H1 (cell line): ENCODE data around the gene SIRT6. TPM values are rescaled to one million over a fixed set of nuclear protein-coding genes. Genes with fewer than 3 reads are reported as not detected.
A peak's percentile ranks its signal among the peaks of the same experiment; 100 is the strongest.

Experiments used
- CTCF ChIA-PET: fragments of 300-600 bp; sonication (Branson Sonifier 250); formaldehyde crosslinking; loops from one replicate; lab custom pipeline; 2021; ENCODE audit not compliant: partially characterized antibody; lab: Charles Lee
- POLR2A ChIA-PET: fragments of 300-600 bp; sonication (Branson Sonifier 250); formaldehyde crosslinking; loops from one replicate; lab custom pipeline; 2021; ENCODE audit warnings: inconsistent platforms; ENCODE audit not compliant: partially characterized antibody; lab: Charles Lee
- DNase-seq, 2 experiments: peaks; one replicate each; pipeline versions ENCODE4 v3.0.0 to v3.0.0-alpha.2; 2010 to 2022; ENCODE audit warnings: low spot score in 2 of 2, low read depth in 1 of 2, mixed read lengths in 1 of 2
- FAIRE-seq: peaks from 2 replicates; lab custom pipeline; 2011; peaks lifted over from hg19 to GRCh38; lab: Jason Lieb, UNC
- H2AFZ ChIP-seq: 2 replicates; pipeline ENCODE4 v1.8.1; 2012; ENCODE audit warnings: low read length, inconsistent platforms
- H2AK5ac ChIP-seq: 2 replicates; pipeline ENCODE4 v1.6.1; 2013; ENCODE audit warnings: low read depth, low read length
- H2BK120ac ChIP-seq: replicated peaks from 2 replicates; pipeline ENCODE3; 2013; ENCODE audit warnings: low read depth, low read length, inconsistent platforms
- H2BK12ac ChIP-seq: 2 replicates; pipeline ENCODE4 v1.6.1; 2013; ENCODE audit warnings: low read depth, low read length
- H2BK15ac ChIP-seq: 2 replicates; pipeline ENCODE4 v1.6.1; 2013; ENCODE audit warnings: low read length
- H2BK20ac ChIP-seq: 2 replicates; pipeline ENCODE4 v1.6.1; 2013; ENCODE audit warnings: low read length
- H2BK5ac ChIP-seq: 2 replicates; pipeline ENCODE4 v1.6.1; 2013; ENCODE audit warnings: low read depth, low read length
- H3K14ac ChIP-seq: 2 replicates; pipeline ENCODE4 v1.6.1; 2013; ENCODE audit warnings: inconsistent platforms; ENCODE audit not compliant: insufficient read length
- H3K18ac ChIP-seq: 2 replicates; pipeline ENCODE4 v1.6.1; 2013; ENCODE audit warnings: low read length; ENCODE audit errors: extremely low read depth
- H3K23ac ChIP-seq: 2 replicates; pipeline ENCODE4 v1.6.1; 2013; ENCODE audit warnings: inconsistent platforms; ENCODE audit not compliant: insufficient read length
- H3K23me2 ChIP-seq: 2 replicates; pipeline ENCODE4 v1.6.1; 2013; ENCODE audit warnings: low read depth, low read length
- H3K27ac ChIP-seq: 2 replicates; pipeline ENCODE4 v1.6.1; 2011; ENCODE audit warnings: low read depth, low read length, inconsistent platforms
- H3K27me3 ChIP-seq, 4 experiments: replicated peaks in 1 of 4; 1 replicate in 1 of 4; 2 replicates in 3 of 4; pipeline versions ENCODE4 v1.6.1 to v1.8.1; 2011 to 2013; ENCODE audit warnings: low read length in 3 of 4, mild to moderate bottlenecking in 3 of 4, inconsistent platforms in 2 of 4, mixed read lengths in 2 of 4, moderate library complexity in 1 of 4; ENCODE audit not compliant: control insufficient read depth in 3 of 4, insufficient read depth in 3 of 4; ENCODE audit errors: extremely low read depth in 1 of 4
- H3K36me3 ChIP-seq, 4 experiments: 2 replicates each; pipeline versions ENCODE4 v1.6.1 to v1.8.1; 2011 to 2013; ENCODE audit warnings: mild to moderate bottlenecking in 4 of 4, low read length in 3 of 4, moderate library complexity in 2 of 4, control low read depth in 1 of 4, inconsistent platforms in 1 of 4; ENCODE audit not compliant: insufficient read depth in 4 of 4, control insufficient read depth in 2 of 4
- H3K4ac ChIP-seq: replicated peaks from 2 replicates; pipeline ENCODE3; 2013; ENCODE audit warnings: low read length, low read depth, mixed read lengths, inconsistent platforms; ENCODE audit not compliant: insufficient read length
- H3K4me1 ChIP-seq, 4 experiments: replicated peaks in 1 of 4; 1 replicate in 1 of 4; 2 replicates in 3 of 4; pipeline versions ENCODE4 v1.6.1 to v1.8.1; 2011 to 2013; ENCODE audit warnings: low read length in 3 of 4, inconsistent platforms in 2 of 4, mixed read lengths in 1 of 4; ENCODE audit not compliant: insufficient read depth in 4 of 4, control insufficient read depth in 3 of 4
- H3K4me2 ChIP-seq, 2 experiments: 2 replicates each; pipeline versions ENCODE4 v1.6.1 to v1.8.1; 2011 to 2013; ENCODE audit warnings: low read depth in 2 of 2, low read length in 2 of 2, control low read depth in 1 of 2, inconsistent platforms in 1 of 2, mild to moderate bottlenecking in 1 of 2; ENCODE audit not compliant: insufficient read depth in 1 of 2
- H3K4me3 ChIP-seq, 4 experiments: fragments of 200-600, 300-600 bp in 1 of 4; sonication (generic), shearing (Covaris generic), sonication (Bioruptor Twin) in 1 of 4; 2 replicates each; pipeline versions ENCODE4 v1.5.1 to v1.8.1; 2011 to 2016; ENCODE audit warnings: low read length in 4 of 4, low read depth in 3 of 4, control low read depth in 2 of 4, inconsistent platforms in 2 of 4, mild to moderate bottlenecking in 2 of 4, mixed read lengths in 1 of 4, moderate library complexity in 1 of 4; ENCODE audit not compliant: insufficient read depth in 2 of 4; ENCODE audit errors: extremely low read depth in 1 of 4
- H3K56ac ChIP-seq: replicated peaks from 2 replicates; pipeline ENCODE3; 2013; ENCODE audit warnings: low read depth, mild to moderate bottlenecking, mixed read lengths, low read length, inconsistent platforms; ENCODE audit not compliant: insufficient read length
- H3K79me1 ChIP-seq: 2 replicates; pipeline ENCODE4 v1.6.1; 2013; ENCODE audit warnings: low read depth, low read length, control low read depth
- H3K79me2 ChIP-seq, 2 experiments: 2 replicates each; pipeline versions ENCODE4 v1.6.1 to v1.8.1; 2012 to 2013; ENCODE audit warnings: low read length in 2 of 2, mild to moderate bottlenecking in 2 of 2, inconsistent platforms in 1 of 2; ENCODE audit not compliant: insufficient read depth in 2 of 2, control insufficient read depth in 1 of 2
- H3K9ac ChIP-seq, 4 experiments: replicated peaks in 1 of 4; 1 replicate in 1 of 4; 2 replicates in 3 of 4; pipeline versions ENCODE4 v1.6.1 to v1.8.1; 2011 to 2013; ENCODE audit warnings: low read depth in 3 of 4, low read length in 3 of 4, control low read depth in 2 of 4, mild to moderate bottlenecking in 2 of 4, moderate library complexity in 2 of 4, inconsistent platforms in 1 of 4; ENCODE audit errors: extremely low read depth in 1 of 4
- H3K9me3 ChIP-seq, 2 experiments: 2 replicates each; pipeline versions ENCODE4 v1.6.1 to v1.8.1; 2012 to 2013; ENCODE audit warnings: mild to moderate bottlenecking in 2 of 2, moderate library complexity in 2 of 2, control low read depth in 1 of 2, inconsistent platforms in 1 of 2, low read depth in 1 of 2, low read length in 1 of 2, mixed read lengths in 1 of 2; ENCODE audit not compliant: insufficient read depth in 2 of 2
- H4K20me1 ChIP-seq, 2 experiments: replicated peaks in 1 of 2; 2 replicates each; pipeline versions ENCODE3 to v1.8.1; 2011 to 2013; ENCODE audit warnings: inconsistent platforms in 2 of 2, low read length in 2 of 2, mild to moderate bottlenecking in 1 of 2; ENCODE audit not compliant: insufficient read depth in 2 of 2, control insufficient read depth in 1 of 2
- H4K5ac ChIP-seq: 2 replicates; pipeline ENCODE4 v1.6.1; 2013; ENCODE audit warnings: low read length, low read depth, mixed read lengths, inconsistent platforms; ENCODE audit not compliant: insufficient read length
- H4K8ac ChIP-seq: 2 replicates; pipeline ENCODE4 v1.8.0; 2013; ENCODE audit warnings: mild to moderate bottlenecking, moderate library complexity, low read length, inconsistent platforms; ENCODE audit not compliant: insufficient read depth; ENCODE audit errors: extremely low read depth
- H4K91ac ChIP-seq: replicated peaks from 2 replicates; pipeline ENCODE3; 2013; ENCODE audit warnings: low read length, mixed read lengths, inconsistent platforms; ENCODE audit not compliant: insufficient read length
- BRCA1 ChIP-seq: IDR thresholded peaks from 2 replicates; pipeline ENCODE4 v1.6.1; 2012; ENCODE audit warnings: low read depth, low read length, improper control_type of control experiment
- CHD1 ChIP-seq: IDR thresholded peaks from 2 replicates; pipeline ENCODE4 v1.6.1; 2012; ENCODE audit warnings: low read depth, low read length, improper control_type of control experiment
- HDAC6 ChIP-seq: IDR thresholded peaks from one replicate; pipeline ENCODE4 v1.7.1; 2012; ENCODE audit warnings: low read depth, mild to moderate bottlenecking, inconsistent platforms, low read length, moderate library complexity
- KDM1A ChIP-seq: fragments of 200-600, 300-600 bp; sonication (generic); IDR thresholded peaks from 2 replicates; pipeline ENCODE4 v1.7.1; 2016; ENCODE audit warnings: mild to moderate bottlenecking, low read length, borderline replicate concordance
- NRF1 ChIP-seq: IDR thresholded peaks from 2 replicates; pipeline ENCODE4 v1.6.1; 2011; ENCODE audit warnings: mild to moderate bottlenecking, low read depth, low read length, improper control_type of control experiment
- SAP30 ChIP-seq: fragments of 300-600 bp; sonication (generic); IDR thresholded peaks from 2 replicates; pipeline ENCODE4 v1.7.1; 2012; ENCODE audit warnings: low read length, moderate library complexity, mild to moderate bottlenecking, inconsistent platforms; ENCODE audit not compliant: insufficient read depth, insufficient replicate concordance
- TAF7 ChIP-seq: optimal IDR thresholded peaks from 2 replicates; pipeline ENCODE3; 2011; ENCODE audit warnings: low read depth, mild to moderate bottlenecking, inconsistent platforms, low read length, moderate library complexity, borderline replicate concordance
- WGBS, 2 experiments: shearing (Covaris generic) in 1 of 2; methylation state at CpG; one replicate each; pipeline versions ENCODE4 v1.1.6 to v1.1.7; 2013 to 2015; ENCODE audit warnings: low lambda C conversion rate in 2 of 2, mixed read lengths in 2 of 2, inconsistent platforms in 1 of 2, low coverage in 1 of 2, missing lambda C conversion rate in 1 of 2; ENCODE audit not compliant: insufficient replicate concordance in 2 of 2, insufficient coverage in 1 of 2, insufficient read length in 1 of 2; ENCODE audit errors: extremely low coverage in 1 of 2, missing lambda C conversion rate in 1 of 2; 5-methylcytosine and 5-hydroxymethylcytosine counted together
- polyA plus RNA-seq, 7 experiments: library from polyadenylated mRNA; depleted of rRNA in 3 of 7; stranded (reverse) in 5 of 7; unstranded in 2 of 7; fragments of >200 nt in 5 of 7; fragments of 200-250 nt in 2 of 7; gene quantifications; 1 replicate in 5 of 7; 2 replicates in 1 of 7; 4 replicates in 1 of 7; pipeline versions ENCODE4 v1.2.1 to v1.2.3, GENCODE V29; 2011 to 2013; ENCODE audit warnings: missing spikeins in 2 of 7, mixed read lengths in 2 of 7
- total RNA-seq: library from RNA; stranded (reverse); fragmentation: NEBNext Ultra II Directional; extraction: Animal tissue kit (Norgen Biotek cat#: 25700); gene quantifications from 2 replicates; pipeline ENCODE4 v1.2.1, GENCODE V29; 2021
- TF ChIP-seq, protein P1 (sequence below): IDR thresholded peaks from 2 replicates; pipeline ENCODE4 v1.6.1; 2012; ENCODE audit warnings: low read length, inconsistent platforms
- TF ChIP-seq, protein P2 (sequence below), 3 experiments: IDR thresholded peaks; 1 replicate in 2 of 3; 2 replicates in 1 of 3; pipeline versions ENCODE4 v1.5.1 to v1.6.1; 2011; ENCODE audit warnings: low read length in 3 of 3, mild to moderate bottlenecking in 3 of 3, inconsistent platforms in 2 of 3, low read depth in 1 of 3, moderate library complexity in 1 of 3; ENCODE audit not compliant: insufficient read depth in 1 of 3; ENCODE audit errors: control extremely low read depth in 1 of 3

SIRT6 gene
- total and polyA plus RNA-seq, 2 of the 8 experiments (the other 6 are each of a cell fraction or from before 2014, with no cell fraction given), result 25.2 to 27.0 TPM

DNA sequence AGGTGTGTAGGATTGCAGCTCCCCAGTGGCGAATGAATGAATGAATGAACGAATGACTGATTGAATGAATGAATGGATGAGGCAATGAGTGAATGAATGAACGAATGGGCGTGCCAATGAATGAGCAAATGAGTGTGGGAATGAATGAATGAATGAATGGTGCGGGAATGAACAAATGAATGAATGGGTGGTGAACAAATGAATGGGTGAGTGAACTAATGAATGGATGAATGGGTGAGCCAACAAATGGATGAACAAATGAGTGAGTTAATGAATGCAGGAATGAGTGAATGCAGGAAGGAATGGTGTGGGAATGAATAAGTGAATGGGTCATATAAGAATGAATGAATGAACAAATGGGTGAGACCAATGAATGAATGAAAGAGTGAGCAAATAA is 14.9 kb upstream of the SIRT6 start:
- WGBS, 2 experiments, result 86% methylated on average over 5 of the region's 5 CpGs; no CpG with 5 or more reads in 1 of the 2 experiments
- H3K23ac ChIP-seq, result no peak overlapping the region

More for the DNA sequence above, 14.9 kb upstream of the SIRT6 start:
- H3K4me1 ChIP-seq, result peaks cover 0 to 2% (median 0%) of the 10 kb centered on the region in 4 experiments; a peak in 3 of 7 replicates
- no peak overlapping the region for H2BK5ac ChIP-seq
- H3K56ac ChIP-seq, result no peak overlapping the region
- no peak overlapping the region for H4K91ac ChIP-seq
- no peak overlapping the region for H3K14ac ChIP-seq
- H2AK5ac ChIP-seq, result no peak overlapping the region
- H3K9ac ChIP-seq, result no peak overlapping the region
- ChIA-PET CTCF (no interaction called here), POLR2A (no interaction called here)
- no peaks in the 10 kb centered on the region for H4K20me1 ChIP-seq
- DNase-seq, result no peak
- H3K36me3 ChIP-seq, result no peaks in the 10 kb centered on the region
- H2BK20ac ChIP-seq, result no peak overlapping the region
- H3K23me2 ChIP-seq, result peaks cover 4% of the 10 kb centered on the region
- no peak overlapping the region for H4K5ac ChIP-seq
- no peak overlapping the region for H3K4me3 ChIP-seq
- H2AFZ ChIP-seq, result no peak overlapping the region
- H2BK15ac ChIP-seq, result no peak overlapping the region
- no peak overlapping the region for H2BK12ac ChIP-seq
- H3K4me2 ChIP-seq, result peak overlapping the region in 1 of 2 experiments; percentile 79; a peak in 1 of 4 replicates
- no peaks in the 10 kb centered on the region for H3K79me1 ChIP-seq
- H3K9me3 ChIP-seq, result no peaks in the 10 kb centered on the region
- H3K18ac ChIP-seq, result no peak overlapping the region
- H4K8ac ChIP-seq, result no peak overlapping the region
- FAIRE-seq, result no peak
- H3K4ac ChIP-seq, result no peak overlapping the region
- no peak overlapping the region for H2BK120ac ChIP-seq
- TF ChIP-seq NRF1 (no peak), SAP30 (no peak), CHD1 (no peak), TAF7 (no peak), BRCA1 (no peak), KDM1A (no peak), HDAC6 (no peak)
- TF ChIP-seq, protein P1, sequence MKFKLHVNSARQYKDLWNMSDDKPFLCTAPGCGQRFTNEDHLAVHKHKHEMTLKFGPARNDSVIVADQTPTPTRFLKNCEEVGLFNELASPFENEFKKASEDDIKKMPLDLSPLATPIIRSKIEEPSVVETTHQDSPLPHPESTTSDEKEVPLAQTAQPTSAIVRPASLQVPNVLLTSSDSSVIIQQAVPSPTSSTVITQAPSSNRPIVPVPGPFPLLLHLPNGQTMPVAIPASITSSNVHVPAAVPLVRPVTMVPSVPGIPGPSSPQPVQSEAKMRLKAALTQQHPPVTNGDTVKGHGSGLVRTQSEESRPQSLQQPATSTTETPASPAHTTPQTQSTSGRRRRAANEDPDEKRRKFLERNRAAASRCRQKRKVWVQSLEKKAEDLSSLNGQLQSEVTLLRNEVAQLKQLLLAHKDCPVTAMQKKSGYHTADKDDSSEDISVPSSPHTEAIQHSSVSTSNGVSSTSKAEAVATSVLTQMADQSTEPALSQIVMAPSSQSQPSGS, result no peak
- TF ChIP-seq, protein P2, sequence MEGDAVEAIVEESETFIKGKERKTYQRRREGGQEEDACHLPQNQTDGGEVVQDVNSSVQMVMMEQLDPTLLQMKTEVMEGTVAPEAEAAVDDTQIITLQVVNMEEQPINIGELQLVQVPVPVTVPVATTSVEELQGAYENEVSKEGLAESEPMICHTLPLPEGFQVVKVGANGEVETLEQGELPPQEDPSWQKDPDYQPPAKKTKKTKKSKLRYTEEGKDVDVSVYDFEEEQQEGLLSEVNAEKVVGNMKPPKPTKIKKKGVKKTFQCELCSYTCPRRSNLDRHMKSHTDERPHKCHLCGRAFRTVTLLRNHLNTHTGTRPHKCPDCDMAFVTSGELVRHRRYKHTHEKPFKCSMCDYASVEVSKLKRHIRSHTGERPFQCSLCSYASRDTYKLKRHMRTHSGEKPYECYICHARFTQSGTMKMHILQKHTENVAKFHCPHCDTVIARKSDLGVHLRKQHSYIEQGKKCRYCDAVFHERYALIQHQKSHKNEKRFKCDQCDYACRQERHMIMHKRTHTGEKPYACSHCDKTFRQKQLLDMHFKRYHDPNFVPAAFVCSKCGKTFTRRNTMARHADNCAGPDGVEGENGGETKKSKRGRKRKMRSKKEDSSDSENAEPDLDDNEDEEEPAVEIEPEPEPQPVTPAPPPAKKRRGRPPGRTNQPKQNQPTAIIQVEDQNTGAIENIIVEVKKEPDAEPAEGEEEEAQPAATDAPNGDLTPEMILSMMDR (IDR thresholded peaks at IDR 0.05; ENCODE audit: control extremely low read depth in 1 of 3, insufficient read depth in 1 of 3, low read depth in 1 of 3, low read length in 3 of 3), result no peak
- no peak overlapping the region for H3K27ac ChIP-seq
- H3K27me3 ChIP-seq, result peaks cover 0 to 7% (median 3%) of the 10 kb centered on the region in 4 experiments; a peak in 2 of 7 replicates
- no peaks in the 10 kb centered on the region for H3K79me2 ChIP-seq
